Measurements from ENCODE around the gene PRELID1.
"Not testable (repeated sequence)": the region's sequence is repeated elsewhere in the genome, so short reads cannot be mapped to it uniquely, and the experiment has no call there.

PRELID1 gene

DNA sequence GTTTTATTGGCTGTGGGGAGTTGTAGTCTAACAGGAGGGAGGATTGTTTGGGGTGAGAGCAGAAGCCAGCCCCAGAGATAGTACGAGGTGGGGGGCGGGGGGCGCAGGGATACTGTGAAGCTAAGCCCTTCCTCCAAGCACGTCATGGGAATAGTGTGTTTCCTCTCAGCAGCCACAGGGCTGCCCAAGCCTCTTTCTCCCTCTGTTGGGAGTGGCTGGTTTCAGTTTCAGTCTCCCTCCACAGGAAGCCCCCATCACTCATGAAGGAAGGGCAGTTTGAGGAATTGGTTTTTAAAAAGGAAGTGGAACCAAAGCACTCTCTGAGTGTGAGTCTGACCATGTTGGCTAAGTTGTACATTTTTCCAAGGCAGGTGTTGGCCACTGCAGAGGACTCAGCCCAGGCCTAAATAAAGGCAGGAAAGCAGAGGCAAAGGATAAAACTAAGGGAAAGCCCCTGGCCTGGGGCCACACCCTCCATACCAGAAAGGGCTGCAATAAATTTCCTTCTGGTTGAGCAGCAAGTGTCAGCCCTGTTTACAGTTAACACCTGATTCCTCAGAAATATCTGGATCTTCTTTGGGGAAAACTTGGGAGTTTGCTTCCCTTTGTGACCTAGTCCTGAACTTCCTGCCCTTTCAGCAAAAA lies 3.2 kb upstream of the PRELID1 start:
- peak; percentile 70 for DNase-seq

DNA sequence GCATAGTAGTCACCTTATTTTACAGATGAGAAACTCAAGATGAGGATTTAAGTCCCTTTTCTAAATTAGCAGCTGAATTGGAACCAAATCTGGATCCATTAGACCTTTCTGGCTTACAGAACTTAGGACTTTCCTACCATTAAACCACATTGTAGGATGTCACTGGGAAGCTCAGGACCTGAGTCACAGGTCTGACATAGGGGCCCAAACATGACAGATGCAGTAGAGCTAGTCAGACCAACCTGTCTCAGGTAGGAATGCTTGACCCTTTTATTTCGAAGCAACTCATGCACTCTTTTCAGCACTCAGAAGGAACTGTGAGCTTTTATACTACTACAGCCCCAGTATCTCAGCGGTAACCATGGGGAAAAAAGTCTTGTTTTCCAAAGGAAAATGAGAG lies 2.6 kb upstream of the PRELID1 start:
- no peak for DNase-seq

DNA sequence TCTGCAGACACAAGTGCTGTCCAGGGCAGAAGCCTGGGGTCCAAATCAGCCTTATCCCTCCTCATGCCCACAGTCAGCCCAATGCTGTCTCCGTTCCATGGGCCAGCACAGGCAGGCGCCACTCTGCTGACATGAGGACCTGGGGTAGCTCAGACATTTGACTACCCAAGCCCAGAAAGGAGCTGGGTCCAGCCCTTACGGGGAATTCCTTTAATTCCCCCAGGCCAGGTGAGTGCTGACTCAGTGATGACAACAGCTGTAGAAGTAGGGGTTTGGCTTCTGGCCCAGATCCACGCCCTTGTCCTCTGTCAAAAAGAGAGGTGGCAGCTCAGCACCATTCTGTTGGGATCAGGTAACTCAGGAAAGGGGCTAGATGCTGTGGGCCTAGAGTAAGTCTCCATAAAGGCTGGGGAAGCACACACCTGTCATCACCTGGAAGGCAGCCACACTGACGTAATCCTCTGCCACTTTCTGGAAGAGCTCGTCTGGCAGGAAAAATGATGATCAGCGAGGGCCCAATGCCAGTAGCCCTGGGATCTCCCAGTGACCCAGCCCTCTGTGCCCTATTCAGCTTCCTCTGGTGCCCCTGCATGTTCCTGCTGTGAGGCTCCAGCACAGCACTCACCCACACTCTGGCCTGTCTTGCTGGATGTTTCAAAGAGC lies 2.0 kb upstream of the PRELID1 start:
- DNase-seq = no peak

DNA sequence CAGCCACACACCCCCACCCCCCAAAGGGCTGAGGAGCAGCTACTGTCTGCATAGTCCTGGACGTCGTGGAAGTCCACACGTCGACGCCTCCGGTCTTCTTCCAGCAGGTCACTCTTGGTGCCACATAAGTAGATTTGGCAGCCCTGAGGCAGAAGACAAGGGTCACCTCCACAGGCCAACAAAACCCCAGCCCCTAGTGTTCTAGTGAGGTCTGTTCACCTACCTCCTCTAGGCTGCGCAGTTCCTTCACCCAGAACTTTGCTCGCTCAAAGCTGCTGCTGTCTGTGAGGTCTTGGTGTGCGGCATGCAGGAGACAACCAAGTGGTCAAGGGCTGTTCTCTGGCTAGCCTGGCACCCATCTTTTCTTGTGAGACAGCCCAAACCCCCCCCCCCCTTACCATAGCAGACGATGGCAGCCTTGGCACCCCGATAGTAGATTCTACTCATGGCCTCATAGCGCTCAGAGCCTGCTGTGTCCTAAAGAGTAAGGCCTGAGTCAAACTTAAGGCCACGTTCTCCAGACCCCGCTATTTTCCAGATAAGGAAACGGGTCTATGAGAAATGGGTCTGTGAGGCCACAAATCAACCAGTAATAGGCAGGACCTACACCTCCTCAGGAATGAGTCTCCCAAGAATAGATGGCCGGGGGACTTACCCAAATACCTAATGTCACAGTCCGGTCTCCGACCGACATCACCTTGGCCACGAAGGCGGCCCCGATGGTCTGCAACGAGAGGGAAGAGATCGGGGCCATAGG lies 1.1 kb upstream of the PRELID1 start:
- DNase-seq = no peak

DNA sequence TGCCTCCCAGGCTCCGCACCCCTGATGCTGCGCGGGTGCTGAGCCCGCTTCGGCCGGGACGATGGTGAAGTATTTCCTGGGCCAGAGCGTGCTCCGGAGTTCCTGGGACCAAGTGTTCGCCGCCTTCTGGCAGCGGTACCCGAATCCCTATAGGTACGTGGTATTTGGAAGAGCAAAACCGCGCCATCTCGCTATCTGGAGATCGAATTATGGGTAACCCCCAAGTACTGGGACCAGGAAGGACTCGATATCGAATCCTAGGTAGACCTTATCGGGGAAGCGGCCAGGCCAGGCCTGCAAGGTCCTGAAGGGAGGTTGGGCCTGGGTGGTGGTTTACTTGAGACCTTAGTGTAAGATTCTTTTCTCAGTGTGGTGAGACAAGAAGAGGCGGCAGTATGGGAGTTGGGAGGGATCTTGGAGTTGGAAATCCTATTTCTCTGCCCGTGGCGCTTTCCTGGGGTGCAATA lies 359 bp downstream of the PRELID1 start:
- DNase-seq = no peak

DNA sequence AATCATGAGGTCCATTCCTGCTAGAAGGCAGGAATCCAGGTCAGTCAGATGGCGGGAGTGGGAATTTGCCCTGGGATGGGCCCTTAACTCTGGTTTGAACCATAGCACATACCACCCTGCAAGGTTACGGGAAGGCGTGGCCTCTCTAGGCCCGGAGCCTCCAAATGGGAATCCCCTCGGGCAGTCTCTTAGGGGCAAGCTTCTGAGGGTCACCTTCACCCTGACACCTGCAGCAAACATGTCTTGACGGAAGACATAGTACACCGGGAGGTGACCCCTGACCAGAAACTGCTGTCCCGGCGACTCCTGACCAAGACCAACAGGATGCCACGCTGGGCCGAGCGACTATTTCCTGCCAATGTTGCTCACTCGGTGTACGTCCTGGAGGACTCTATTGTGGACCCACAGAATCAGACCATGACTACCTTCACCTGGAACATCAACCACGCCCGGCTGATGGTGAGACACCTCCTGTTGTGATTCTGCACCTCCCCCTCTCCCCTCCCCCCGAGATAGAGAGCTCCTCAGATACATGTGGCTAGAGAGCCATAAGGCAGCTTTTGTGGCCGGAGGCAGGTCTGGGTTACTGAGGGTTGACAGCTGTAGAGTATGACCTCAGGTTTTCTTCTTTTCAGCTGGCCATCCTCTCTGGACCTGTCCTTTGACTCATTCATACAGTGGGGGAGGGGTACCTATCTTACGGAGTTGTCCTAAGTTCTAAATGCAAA lies 957 bp downstream of the PRELID1 start:
- no peak for DNase-seq

DNA sequence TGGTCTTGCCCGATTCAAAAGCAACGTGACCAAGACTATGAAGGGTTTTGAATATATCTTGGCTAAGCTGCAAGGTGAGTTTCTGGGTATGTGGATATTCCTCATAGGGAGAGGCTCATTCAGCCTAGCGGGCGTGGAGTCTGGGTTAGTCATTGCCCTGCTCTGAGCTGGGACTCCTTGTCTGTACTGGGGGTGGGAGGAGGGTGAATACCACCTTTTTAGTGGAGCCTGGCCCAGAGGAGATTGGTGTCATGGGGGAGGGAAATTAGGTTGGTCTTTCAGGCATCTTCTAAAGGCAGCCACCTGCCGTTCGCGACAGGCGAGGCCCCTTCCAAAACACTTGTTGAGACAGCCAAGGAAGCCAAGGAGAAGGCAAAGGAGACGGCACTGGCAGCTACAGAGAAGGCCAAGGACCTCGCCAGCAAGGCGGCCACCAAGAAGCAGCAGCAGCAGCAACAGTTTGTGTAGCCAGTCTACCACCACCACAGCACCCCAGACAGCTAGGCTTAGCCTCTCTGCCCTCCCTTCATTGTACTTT lies 2.6 kb downstream of the PRELID1 start:
- not testable (repeated sequence) for DNase-seq

DNA sequence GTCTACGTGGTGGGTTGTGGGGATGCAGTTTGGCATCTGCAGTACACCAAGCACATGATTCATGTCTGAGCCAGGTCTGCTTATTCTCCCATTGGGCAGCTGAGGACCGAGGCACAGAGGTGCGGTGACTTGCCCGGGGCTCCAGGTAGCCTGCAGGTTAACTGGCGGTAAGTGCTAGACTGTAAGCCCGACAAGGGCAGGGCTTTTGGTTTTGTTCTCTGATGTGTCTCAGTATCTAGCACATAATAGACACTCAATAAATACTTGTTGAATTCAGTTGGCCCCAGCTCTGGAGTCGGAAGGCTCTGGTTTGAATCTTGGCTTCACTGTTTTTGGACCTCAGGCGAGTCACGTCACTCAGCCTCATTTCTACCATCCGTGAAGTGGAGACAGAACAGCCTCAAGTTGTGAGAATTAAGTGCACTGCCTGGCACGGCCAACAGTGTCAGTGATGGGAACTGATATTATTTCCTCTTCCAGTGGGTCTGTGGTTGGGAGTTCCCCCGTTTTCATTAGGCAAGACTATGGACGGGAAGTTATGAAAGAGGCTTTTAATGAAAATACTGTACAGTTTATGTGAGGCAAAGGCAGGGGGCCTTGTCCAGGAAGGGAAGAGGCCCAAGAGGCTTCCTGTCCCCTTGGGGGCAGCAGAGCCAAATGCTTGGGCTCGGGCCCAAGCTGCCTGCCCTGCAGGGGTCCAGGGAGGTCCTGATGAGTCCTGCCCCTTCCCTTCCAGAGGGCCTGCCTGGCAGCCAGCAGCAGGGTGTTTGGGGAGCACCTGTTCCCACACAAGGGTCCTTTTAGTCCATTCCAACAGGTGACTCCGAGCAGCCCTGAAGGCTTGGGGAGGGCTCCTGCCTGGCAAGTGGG lies 3.3 kb downstream of the PRELID1 start:
- no peak for DNase-seq

DNA sequence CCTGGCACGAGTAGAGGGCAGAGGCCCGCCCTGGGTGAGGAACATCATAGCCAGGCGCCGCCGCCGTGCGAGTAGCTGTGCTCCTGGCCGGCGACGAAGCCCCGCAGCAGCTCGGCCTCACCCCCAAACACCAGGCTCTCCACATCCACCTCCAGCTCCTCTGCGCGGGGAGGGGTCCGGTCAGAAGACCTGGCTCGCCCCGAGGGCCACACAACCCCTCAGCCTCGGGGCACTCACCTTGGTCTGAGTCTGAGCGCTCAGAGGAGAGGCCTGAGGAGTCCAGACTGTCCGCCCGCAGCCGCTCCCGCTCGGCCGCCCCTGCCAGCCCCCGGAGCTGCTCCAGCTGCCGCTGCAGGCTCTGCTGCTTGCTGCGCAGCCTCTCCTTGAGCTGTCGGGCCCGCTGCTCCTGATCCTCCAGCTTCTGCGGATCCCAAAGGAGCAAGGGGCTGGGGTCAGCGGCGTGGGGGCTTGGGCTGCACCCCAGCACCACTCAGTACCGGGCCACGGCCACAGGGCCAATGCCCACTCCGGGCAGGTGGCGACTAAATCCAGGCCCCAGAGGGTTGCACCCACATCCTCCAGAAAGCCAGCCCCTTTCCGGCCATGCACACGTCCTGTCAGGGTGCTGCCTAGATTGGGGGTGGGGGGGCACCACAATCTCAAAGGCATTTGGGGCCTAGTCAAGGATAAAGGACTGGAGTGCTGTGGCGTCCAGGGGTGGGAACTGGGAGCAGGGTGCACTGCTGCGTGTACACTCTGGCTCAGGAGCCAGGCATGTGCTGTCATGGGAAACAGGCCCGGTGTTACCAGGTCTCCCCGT lies 4.2 kb downstream of the PRELID1 start:
- no peak for DNase-seq

DNA sequence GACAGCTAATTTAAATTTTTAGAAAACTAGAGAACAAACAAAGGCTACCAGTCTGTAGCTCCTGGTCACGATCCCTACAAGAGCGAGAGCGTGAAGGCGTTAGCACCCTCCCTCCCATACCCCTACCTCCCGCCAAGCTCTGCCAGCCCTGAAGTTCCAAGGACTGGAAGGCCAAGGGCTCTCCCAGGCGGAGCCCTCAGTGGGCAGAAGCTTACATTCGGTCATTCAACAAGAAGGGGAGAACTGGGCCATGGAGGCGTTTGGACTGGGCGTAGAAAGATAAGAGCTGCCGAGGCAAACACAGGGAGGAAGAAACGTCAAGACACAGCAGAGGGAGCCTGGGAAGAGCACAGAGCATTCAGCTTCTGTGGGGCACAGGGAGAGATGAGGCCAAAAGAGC lies 5.1 kb downstream of the PRELID1 start:
- DNase-seq = no peak

DNA sequence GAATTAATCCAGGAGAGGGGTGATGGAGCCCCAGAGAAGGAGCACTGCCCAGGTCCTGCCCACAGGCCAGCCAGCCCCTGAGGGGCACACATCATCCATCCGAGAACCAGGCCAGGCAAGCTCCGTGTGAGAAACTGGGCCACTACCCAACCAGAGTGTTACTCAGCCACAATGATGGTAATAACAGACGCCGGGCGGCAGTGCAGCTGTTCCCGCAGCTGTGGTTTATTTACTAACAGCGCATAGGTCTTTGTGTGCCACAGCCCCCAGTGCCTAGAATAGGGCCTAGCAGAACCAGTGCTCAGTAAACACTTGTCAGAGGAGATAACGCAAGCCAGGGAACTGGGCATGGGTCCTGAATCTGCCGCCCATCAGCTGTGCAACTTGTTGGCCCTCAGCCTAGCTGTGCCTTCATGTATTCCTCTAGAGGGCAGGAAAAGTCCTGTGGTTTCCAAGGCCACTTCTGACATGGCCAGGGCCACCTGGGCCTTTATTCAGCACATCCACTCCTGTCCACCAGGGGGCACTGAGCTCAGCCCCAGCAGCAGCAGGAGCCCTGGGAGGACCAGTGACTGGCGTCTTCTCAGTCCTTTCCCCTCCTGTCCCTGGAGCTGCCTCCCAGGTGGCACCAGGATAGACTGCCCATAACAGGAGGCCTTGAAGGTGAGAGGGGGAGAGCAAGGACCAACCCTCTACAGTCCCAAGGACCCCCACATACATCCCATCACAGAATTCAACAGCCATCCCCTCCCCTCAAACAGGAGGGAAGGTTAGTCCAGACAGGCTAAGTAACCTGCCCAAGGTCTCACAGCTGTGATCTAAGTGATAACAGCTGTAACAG lies 6.0 kb downstream of the PRELID1 start:
- DNase-seq = no peak

DNA sequence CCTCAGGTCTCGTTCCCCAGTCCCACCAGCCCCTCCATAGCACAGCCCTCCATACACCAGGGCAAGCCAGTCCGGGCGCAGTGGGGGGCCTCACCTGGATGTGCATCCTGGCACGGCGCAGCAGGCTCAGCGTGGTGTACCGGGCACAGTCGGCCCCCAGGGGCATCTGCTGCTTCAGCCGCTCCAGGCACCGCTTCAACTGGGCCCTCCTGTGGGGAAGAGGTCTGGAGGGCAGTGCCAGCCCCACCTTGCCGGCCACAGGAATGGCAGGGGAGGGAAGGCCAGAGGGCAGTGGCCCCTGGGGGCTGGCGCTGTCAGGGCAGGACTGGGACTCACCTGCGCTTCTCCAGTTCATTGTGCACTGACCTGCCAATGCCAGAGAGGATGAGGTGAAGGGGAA lies 6.7 kb downstream of the PRELID1 start:
- no peak for DNase-seq

DNA sequence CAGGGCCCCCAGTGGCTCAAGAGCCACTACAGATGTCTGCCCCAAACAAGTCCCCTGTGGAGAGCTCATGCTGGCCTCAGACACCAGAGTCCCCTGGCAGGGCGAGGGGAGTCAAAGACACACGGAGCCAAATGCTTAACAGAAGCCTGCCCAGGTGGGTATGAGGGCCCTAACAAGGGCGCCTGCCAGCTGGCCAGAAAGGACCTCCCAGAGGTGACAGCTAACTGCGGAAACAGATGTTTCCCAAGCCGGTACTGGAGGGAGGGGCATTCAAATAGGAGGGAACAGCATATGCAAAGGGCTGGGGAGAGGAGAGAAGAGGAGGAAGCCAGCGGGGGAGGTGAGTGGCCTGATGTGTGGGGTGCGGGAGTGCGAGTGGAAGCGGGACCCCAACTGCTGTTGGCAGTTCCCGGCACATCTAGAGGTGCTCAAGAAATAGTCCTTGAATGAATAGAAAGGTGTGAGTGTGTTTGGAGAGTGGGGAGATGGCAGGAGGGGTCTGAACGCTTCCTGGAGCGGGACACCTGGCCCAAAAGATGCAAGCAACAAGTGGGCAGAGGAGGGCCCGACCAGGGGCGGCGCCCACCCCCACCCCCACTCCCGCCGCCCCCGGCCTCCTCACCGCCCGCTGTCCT lies 7.3 kb downstream of the PRELID1 start:
- no peak for DNase-seq

DNA sequence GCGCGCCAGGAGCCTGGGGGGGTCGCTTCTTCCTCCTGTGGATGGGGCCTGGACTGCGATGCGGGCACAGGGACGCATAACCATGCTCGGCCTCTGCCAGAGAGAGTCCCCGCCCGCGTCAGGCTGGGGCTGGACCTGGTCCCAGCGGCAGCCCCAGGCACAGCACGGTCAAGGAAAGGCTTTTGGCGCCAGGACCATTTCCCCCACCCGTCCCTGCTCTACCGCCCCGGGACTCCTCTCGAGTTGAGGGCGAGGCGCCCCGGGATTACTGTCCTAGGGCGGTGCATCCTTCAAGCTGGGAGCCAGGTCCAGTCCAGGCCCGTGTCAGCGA lies 7.8 kb downstream of the PRELID1 start:
- no peak for DNase-seq

DNA sequence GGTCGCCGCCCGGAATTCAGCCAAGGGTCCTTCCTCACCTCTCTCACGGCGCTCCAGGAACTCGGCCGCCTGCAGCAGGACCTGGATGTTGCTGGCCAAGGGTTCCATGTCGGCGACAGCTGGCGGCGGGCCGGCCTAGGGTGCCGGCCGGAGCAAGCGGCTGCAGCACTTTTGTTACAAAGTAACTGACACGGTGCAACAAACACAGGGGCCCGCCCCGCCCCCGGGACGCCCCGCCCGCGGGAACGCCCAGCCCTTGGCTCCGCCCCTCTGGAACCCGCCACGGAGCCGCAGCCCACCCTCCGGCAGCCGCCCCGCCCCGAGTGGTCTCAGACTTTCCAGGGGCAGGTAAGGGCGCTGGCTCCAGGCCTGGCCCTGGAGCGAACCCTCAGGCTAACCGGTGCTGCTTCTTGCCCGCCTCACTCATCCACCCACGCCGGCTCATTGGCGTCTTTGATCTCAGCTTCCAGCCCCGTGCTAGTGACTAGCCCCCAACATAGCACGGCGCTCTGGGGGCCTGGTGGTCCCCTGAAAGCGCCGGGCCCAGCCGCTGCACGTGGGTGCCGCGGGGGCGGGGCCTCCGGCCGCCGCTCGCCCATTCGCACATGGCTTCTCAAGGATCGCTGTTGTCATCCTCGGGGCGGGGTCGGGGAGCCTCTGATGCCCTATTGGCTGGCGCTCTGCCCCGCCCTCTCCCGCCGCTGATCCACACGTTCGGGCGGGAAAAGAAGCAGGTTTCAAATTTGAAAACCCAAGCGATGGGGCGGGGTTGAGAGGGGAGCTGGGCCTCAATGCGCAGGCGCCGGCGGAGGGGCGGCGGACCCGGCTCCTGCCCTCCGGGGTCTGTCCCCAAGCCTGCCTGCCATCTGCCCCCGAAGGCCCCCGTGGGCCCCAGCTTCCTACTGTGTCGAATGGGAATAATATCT lies 8.4 kb downstream of the PRELID1 start, which contains the start of gene MXD3:
TSS of gene MXD3 (minus strand) at position 176 of the 926 bp plus-strand sequence. CDS start at position 108, 68 bp downstream.
- DNase-seq = peak; percentile 97

DNA sequence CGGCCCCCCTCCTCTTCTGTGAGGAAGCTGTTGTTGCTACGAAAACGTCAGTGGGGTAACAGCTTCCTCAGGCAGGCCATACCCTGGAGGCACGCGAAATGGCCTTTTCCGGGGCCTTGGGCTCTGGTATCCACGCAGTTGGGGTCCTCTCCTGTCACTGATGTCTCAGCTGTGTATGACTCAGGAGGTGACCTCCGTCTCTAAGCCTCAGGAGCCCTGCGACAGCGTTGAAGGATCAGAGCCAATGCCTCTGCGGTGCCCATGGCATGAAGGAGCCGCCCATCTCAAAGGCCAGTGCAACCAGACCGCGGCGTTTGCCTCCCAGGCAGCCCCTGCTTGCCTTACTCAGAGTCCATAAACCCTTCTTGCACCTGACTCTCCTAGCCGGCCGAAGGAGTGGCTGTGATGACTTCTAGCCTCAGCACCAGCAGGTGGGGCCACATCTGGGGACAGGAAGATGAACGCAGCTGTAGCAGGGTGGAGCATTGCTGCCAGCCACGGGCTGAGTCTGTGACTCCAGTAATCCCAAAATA lies 9.1 kb downstream of the PRELID1 start:
- no peak for DNase-seq

DNA sequence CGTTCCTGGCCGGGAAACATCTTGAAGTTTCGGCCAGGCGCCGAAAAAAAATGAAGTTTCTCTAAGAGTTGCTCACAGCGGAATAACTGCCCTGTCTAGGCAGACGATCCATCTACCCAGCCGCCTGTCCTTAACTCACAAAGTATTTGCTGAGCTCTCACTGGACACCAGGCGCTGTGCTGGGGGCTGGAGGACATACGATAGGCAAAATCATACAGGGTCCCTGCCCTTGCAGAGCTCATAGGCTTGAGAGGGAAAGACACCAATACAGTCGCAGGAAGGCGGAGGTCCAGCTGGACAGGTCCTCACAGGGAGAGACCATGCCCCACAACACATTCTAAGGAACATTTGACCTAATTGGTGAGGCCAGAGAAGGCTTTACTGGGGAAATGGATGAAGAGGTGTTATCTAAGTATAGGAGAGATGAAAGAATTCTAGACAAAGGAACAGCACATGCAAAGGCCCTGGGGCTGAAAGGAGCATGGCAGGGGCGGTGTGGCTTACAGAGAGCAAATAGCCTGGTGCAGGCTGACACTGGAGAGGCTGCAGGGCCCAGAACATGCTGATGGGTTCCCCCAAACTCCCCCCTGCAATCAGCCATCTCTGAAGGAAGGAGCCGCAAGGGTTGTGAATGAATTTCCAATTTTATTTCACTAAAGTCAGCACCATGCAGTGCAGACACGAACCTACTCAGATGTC lies 10.1 kb downstream of the PRELID1 start:
- DNase-seq = no peak
